Stimulated activated CD4-positive, alpha-beta T cell treated with anti-CD3 and anti-CD28 coated beads, Interleukin-1b, Interleukin-23, amount 100 ng/mL, for 24 hours (primary cell): ENCODE data around the gene R3HDM1.
A peak's percentile ranks its signal among the peaks of the same experiment; 100 is the strongest.
"Not testable (repeated sequence)": the region's sequence is repeated elsewhere in the genome, so short reads cannot be mapped to it uniquely, and the experiment has no call there.

Experiments used
- DNase-seq, 4 experiments: peaks; one replicate each; pipeline ENCODE4 v3.0.0-alpha.2; 2020; ENCODE audit warnings: low read depth in 4 of 4, low spot score in 1 of 4

R3HDM1 gene

GRCh38 chr2:135641156-135642068 lies 110.1 kb downstream of the R3HDM1 start:
- no peak for DNase-seq

DNA sequence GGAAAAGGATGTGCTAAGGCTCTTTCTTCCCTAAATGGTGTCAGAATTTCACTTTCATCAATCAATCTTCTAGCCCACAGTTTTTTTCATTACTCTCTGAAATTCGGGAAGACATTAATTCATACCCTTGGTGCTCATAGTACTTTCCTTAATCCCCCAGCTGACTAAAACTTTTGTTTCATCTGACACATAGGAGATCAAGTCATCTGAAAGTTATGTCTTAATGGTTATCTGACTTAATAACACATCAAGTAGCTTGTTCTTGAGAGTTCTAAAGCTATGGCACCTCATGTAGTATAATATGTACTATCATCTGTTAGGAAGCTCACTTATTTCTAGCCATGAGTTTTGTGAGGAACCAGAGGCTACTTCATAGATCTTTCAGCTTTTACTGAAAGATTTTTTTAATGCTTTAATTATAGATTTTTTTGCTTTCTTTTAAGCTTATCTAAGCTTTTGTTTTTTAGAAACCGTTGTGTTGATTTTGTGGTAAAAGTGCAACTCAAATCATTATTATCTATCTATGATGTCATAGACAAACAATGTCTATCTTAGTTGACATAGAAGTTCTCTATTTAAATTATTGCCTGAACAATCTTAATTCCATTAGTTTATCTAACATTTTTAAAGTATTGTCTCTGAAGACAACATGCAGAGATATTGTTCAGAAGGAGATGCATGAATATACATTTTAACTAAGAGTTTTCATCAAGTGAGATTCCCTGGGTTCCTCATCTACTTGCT lies 116.7 kb downstream of the R3HDM1 start:
- no peak for DNase-seq

- DNase-seq, result no peak
Observed at GRCh38 chr2:135650721-135651120, 119.4 kb downstream of the R3HDM1 start.

GRCh38 chr2:135651717-135652116 lies 120.4 kb downstream of the R3HDM1 start:
- no peak for DNase-seq

- DNase-seq, result not testable (repeated sequence)
Observed at GRCh38 chr2:135654239-135654638, 123.0 kb downstream of the R3HDM1 start.

GRCh38 chr2:135657806-135658582 lies 126.7 kb downstream of the R3HDM1 start:
- DNase-seq, result peak in 2 of 4 experiments; percentile 4 to 7

DNA sequence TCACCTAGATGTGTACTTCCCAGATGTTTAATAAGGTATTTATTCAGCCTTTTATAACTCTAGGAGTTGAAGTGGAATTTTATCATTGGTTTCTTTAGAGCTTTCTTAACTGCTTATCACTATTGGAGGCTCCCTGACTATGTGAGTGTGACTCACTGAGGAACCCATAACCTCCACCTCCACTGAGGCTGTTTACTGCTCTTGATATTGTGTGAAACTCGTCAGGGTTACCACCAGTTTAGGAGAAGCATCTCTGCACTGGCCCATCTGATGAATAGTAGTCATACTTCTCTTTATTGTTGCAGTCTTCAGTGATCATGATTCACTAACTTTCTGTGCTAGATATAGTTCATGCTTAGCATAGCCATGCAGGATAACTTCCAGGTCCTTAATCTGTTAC lies 130.8 kb downstream of the R3HDM1 start:
- no peak for DNase-seq

- DNase-seq, result no peak
Observed at GRCh38 chr2:135663148-135663700, 131.9 kb downstream of the R3HDM1 start.

- no peak for DNase-seq
Observed at GRCh38 chr2:135664623-135665068, 133.4 kb downstream of the R3HDM1 start.

DNA sequence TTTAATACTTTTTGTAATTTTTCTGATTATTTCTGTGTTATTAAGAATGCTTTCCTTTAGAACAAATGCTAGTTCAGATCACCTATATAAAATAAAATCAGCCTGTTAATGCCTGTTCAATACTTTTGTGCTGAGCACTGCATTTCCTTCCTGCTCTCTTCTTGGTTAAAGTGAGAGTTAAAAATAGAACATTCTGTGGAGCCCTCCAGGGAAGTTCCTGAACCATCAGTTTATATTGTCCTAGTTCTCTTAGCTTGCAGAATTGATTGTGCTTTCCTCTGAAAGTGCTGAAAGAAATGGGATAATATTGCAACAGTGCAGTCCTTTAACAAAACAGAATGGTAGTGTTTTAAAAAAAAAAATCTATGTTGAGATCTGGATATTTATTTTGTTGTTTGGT lies 135.8 kb downstream of the R3HDM1 start:
- no peak for DNase-seq

DNA sequence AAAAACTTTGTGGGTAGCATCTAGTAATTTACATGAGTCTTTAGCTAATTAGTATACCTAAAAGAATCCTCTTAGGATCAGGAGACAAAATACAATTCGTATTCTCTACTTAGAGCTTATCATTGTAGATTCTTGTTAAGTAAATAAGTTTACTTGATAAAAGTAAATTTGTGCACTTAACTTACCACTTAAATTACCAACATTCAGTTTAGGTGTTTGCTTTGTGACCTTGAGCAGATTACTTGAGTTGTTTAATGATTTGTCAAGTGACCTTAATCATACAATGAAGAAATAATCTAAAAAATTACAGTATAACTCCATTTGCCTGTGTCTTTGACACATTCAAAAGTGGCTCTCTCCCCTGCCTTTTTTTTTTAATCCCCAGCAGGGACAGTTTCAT lies 143.2 kb downstream of the R3HDM1 start:
- DNase-seq, result no peak

DNA sequence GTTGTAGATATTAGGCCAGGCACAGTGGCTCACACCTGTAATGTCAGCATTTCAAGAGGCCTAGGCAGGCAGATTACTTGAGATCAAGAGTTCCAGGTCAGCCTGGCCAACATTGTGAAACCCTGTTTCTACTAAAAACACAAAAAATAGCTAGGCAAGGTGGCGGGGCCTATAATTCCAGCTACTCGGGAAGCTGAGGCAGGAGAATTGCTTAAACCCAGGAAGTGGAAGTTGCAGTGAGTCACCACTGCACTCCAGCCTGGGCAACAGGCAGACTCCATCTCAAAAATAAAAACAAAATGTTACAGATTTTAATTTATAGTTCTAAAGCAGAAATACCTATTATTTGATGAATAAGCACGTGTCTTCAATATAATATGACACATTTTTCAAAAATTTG lies 144.7 kb downstream of the R3HDM1 start:
- DNase-seq, result no peak

DNA sequence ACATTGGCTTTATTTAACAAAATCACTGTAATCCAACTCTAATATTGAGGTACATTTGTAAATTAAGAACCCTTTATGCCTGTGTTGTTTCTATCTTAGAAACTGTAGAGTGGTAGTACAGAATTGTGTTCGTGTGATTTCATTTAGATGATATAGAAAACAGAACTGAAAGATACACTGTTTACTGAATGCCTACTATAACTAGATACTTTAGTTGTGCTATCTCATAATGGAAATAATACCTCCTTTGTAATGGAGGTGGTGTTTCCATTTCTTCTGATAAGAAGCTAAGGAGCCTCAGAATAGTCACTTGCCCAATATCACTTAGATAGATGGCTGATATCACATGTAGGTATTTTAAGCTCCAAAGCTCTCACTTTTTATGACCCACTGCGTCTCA lies 147.8 kb downstream of the R3HDM1 start:
- no peak for DNase-seq

- DNase-seq, result no peak
Observed at GRCh38 chr2:135685361-135685760, 154.1 kb downstream of the R3HDM1 start.

DNA sequence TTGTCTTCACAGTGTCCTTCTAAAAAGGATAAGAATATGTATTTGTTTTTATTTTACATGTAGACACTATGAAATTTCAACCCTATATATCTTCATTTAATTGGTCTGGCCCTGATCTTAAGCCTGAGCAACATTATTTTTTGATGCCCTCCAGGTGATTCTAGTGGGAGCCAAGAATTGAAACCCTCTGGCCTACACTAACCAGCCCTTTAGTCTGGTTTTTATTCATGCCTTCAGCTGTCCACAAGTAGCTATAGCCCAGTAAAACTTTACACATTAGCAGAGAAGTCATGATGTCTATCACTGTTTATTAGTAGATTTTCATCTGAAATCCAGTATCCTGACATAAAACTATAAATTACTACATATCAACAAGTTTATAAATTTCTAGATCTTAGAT lies 157.7 kb downstream of the R3HDM1 start:
- DNase-seq, result no peak

GRCh38 chr2:135689679-135690078 lies 158.4 kb downstream of the R3HDM1 start:
- DNase-seq, result no peak

DNA sequence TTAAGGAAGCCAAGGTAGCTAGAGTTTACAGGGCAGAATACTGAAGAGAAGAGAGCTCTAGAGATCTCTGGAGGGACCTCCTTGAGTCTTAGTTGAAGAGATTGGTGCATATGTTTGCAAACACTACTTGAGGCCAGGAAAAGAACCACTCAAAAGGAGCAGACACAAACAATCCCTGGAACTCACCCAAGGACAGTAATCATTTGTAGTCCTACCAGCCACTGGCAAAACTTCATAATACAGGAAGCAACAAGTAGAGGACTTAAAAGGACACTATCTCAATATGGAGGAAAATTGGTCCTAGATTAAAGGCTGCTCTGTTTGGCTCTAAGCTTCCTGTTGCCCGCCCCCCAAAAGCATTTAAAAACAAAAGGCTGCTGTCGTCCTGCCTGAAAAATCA lies 163.4 kb downstream of the R3HDM1 start:
- no peak for DNase-seq

- no peak for DNase-seq
Observed at GRCh38 chr2:135698838-135699237, 167.6 kb downstream of the R3HDM1 start.

DNA sequence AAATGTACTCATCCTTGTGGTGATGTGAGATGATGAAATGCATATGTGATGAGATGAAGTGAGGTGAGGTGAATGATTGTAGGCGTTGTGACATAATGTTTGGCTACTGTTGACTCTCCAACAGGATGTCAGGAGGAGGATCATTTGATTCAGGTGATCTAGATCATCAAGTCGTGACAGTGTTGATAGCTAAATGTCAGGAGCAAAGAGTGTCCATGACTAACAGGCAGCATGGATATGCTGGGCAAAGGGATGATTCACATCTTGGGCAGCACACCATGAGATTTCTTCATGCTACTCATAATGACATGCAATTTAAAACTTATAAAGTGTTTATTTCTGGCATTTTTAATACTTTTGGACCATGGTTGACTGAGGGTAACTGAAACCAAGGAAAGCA lies 170.2 kb downstream of the R3HDM1 start:
- no peak for DNase-seq

DNA sequence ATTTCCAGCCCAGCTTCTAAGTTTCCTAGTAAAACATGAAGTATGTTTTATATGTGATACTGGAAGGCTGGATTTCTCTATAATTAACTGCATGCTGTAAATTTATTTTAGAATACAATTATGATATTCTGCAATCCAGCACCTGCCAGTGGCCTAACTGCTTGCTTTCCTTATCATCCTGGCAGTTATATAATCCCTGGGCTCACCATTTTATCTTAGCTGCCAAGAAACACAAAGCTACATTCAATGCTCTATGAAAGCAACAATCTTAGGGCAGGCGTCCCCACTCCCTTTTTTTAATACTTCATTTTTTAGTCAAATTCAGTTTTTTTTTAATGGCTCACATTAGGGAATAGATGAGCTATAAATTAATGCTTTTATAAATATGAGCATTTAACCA lies 172.0 kb downstream of the R3HDM1 start:
- no peak for DNase-seq

- not testable (repeated sequence) for DNase-seq
Observed at GRCh38 chr2:135704075-135704474, 172.8 kb downstream of the R3HDM1 start.
